ENCODE data around the gene CXorf51A.
"Not testable (repeated sequence)": the region's sequence is repeated elsewhere in the genome, so short reads cannot be mapped to it uniquely, and the experiment has no call there.

The CXorf51A gene

DNA sequence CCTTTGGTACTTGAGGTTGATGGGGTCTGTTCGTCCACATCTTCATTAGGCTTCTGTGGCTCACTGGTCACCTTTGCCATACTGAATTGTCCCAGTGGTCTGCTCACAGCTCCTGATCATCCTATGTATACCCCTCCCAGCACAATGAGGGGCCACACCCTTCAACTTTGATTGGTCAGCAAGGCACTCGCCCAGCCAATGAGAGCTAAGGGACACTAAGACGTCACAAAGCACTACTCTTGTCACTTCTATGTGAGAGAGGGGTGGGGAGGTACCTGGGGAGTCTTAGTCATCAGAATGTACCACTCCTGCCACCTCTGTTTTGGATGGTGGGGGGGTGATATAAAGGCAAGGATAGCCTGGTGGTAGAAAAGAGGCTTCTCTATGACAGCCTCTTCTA, at the start of gene CXorf51A:
TSS of gene CXorf51A (minus strand) at position 101 of the 400 bp plus-strand sequence. CDS start at position 80, 21 bp downstream.
- FAIRE-seq, result not testable (repeated sequence)

DNA sequence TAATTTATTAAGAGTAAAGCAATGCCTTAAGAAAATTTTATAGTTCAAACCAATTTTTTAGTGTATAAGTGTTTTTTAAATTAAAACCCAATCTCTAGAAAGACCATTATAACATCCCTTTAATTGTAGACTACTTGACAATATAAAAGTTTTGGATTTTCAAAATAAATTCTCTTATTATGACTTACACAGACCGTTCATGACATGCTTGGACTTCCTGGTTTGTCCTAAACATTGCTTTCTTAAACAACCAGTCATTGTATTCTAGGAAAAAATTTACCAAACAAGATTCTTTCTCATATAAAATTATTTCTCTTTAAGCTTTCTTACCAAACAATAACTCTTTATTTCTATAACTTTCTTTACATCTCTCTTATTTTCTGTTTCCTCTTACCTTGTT, 49.0 kb upstream of the CXorf51A start:
- no peak for FAIRE-seq

DNA sequence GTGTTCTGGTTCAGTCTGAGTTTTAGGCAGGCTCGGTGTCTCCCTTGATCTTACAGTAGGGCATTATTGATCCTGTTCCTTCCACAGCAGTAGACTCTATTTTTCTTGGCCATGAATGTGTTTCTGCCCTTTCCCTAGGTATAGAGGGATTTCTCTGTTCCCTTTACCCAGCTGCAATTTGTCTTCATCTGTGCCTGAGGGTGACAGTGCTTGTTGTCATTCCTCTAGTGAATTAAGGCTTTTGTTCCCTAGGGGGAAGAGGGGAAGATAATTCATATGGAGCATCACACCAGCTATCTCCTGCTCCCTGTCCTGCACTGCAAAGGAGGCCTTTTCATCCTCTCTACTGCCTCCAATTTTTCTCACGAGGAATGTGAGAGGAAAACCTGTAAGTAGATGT, 39.7 kb upstream of the CXorf51A start:
- no peak for FAIRE-seq

DNA sequence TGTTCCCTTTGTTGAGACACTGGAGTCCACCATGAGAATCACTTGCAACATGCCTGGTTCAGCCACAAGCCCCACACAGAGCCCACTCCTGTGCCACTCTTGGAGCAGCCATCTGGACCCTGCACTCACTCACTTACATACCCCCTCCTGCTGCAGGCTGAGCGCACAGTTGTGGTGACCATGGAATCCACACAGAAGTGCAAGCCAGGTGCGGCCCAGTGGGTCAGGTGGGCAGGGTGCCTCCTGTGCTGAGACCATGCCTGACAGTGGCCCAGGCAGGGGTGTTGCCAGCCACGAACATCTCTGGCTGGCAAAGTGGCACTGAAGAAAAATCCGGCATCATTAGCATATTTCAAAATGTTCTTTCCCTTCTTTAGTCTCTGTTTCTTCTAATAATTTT, 17.4 kb upstream of the CXorf51A start:
- FAIRE-seq, result no peak

DNA sequence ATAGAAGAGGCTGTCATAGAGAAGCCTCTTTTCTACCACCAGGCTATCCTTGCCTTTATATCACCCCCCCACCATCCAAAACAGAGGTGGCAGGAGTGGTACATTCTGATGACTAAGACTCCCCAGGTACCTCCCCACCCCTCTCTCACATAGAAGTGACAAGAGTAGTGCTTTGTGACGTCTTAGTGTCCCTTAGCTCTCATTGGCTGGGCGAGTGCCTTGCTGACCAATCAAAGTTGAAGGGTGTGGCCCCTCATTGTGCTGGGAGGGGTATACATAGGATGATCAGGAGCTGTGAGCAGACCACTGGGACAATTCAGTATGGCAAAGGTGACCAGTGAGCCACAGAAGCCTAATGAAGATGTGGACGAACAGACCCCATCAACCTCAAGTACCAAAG, 5.1 kb downstream of the CXorf51A start, which contains the start of gene CXorf51B:
TSS of gene CXorf51B (plus strand) at position 301 of the 400 bp plus-strand sequence. CDS start at position 322, 21 bp downstream.
- not testable (repeated sequence) for FAIRE-seq
